ENCODE data around the gene SCAMP2. TPM values are rescaled to one million over a fixed set of nuclear protein-coding genes. Genes with fewer than 3 reads are reported as not detected.

SCAMP2 gene
- total RNA-seq, 1 donor from 2014 or later, result 115 TPM

DNA sequence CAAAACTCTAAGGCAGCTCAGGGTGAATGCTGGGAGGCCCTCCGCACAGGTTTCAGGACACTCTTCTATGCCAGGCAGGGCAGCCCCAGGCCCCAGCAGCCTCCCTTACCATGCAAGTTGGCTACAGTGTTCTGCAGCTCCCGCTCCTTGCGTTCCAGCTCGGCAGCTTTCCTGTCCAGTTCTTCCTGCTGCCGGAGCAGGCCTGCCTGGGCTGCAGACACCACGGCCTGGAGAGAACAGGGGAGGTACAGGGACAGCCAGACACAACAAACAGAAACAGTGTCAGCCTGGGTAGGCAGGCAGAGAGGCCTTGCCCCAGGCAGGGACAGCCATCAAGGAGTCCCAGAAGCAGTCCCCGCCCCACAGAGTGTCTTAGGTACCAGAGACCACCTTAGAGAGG is 21.2 kb downstream of the SCAMP2 start:
- Histone ChIP-seq H3K9me3 (no peaks in the 10 kb centered on the region), H3K36me3 (peaks cover 75% of the 10 kb centered on the region), H3K4me3 (no peak overlapping the region), H3K27ac (no peak overlapping the region), H3K27me3 (no peaks in the 10 kb centered on the region), H3K4me1 (peaks cover 2% of the 10 kb centered on the region)
- DNase-seq (no peak), ATAC-seq (no peak)
- intact Hi-C loops (cut with DNase I), result no loop called here
- TF ChIP-seq, protein P1, sequence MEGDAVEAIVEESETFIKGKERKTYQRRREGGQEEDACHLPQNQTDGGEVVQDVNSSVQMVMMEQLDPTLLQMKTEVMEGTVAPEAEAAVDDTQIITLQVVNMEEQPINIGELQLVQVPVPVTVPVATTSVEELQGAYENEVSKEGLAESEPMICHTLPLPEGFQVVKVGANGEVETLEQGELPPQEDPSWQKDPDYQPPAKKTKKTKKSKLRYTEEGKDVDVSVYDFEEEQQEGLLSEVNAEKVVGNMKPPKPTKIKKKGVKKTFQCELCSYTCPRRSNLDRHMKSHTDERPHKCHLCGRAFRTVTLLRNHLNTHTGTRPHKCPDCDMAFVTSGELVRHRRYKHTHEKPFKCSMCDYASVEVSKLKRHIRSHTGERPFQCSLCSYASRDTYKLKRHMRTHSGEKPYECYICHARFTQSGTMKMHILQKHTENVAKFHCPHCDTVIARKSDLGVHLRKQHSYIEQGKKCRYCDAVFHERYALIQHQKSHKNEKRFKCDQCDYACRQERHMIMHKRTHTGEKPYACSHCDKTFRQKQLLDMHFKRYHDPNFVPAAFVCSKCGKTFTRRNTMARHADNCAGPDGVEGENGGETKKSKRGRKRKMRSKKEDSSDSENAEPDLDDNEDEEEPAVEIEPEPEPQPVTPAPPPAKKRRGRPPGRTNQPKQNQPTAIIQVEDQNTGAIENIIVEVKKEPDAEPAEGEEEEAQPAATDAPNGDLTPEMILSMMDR (IDR thresholded peaks at IDR 0.05), result no peak

DNA sequence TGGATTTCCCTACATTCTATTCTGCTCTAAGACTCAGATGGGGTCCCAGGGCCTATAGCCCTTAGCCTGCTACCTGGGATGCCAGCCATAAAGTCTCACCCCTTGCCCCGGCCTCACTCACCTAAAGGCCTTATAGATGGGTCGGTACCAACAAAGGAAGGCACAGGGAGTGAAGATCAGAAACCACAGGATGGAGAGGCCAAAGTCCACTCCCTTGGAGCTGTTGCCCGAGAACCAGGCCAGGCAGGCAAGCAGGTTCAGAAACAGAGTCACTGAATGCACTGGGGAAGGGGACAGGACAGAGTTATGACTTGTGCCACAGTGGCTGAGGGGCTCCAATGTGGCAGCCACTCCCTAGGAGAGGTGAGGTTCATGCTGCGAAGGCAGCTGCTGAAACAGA is 22.8 kb downstream of the SCAMP2 start:
- TF ChIP-seq, protein P1 (IDR thresholded peaks at IDR 0.05), result no peak
- Histone ChIP-seq H3K9me3 (no peaks in the 10 kb centered on the region), H3K27me3 (no peaks in the 10 kb centered on the region), H3K4me1 (no peaks in the 10 kb centered on the region), H3K27ac (no peak overlapping the region), H3K4me3 (no peak overlapping the region), H3K36me3 (peaks cover 91% of the 10 kb centered on the region)
- DNase-seq (no peak), ATAC-seq (no peak)
- intact Hi-C loops (cut with DNase I), result no loop called here

DNA sequence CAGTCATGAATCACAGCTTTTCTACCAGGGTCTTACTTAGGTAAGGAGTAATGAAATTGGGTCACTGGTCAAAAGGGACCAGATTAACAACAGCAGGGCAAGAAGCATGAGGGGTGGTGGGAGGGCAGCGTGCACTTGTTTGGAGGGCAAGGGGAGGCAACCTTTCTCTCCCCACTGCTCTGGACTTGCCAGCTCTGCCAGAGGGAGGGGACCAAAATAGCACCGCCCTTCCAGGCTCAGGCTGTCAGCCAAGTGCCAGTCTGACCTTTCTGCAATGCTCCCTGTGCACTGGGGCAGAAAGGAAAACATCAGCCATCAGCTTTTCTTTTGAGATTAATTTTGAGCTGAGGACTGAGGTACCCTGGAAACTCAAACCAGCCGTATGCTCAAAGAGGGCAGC is 25.7 kb downstream of the SCAMP2 start:
- H3K27me3 ChIP-seq, result no peaks in the 10 kb centered on the region
- intact Hi-C loops (cut with DNase I), result no loop called here

DNA sequence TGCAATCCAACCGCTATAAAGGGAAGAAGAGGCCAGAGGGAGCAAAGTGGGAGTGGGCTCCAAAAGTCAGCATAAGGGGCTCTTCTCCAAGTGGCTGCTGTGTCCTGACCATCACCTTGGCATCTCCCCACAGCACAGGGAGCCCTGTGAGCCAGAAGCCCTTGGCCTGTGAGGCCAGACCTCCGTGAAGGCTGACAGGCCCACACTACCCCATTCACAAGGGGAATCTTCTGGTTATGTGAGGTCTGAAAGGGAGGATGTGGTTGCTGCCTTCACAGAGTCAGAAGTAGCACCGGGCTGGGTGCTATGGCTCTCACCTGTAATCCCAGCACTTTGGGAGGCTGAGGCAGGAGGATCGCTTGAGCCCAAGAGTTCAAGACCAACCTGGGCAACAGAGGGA is 27.6 kb downstream of the SCAMP2 start:
- Histone ChIP-seq H3K36me3 (peaks cover 56% of the 10 kb centered on the region), H3K9me3 (no peaks in the 10 kb centered on the region), H3K4me3 (no peak overlapping the region), H3K27me3 (no peaks in the 10 kb centered on the region), H3K27ac (peak overlapping the region; percentile 51), H3K4me1 (peaks cover 16% of the 10 kb centered on the region)
- DNase-seq (no peak), ATAC-seq (no peak)
- TF ChIP-seq, protein P1 (IDR thresholded peaks at IDR 0.05), result no peak
- intact Hi-C loops (cut with DNase I), result no loop called here

More for the DNA sequence above, 25.7 kb downstream of the SCAMP2 start:
- DNase-seq, result no peak
- no peaks in the 10 kb centered on the region for H3K9me3 ChIP-seq
- H3K27ac ChIP-seq, result no peak overlapping the region
- peaks cover 7% of the 10 kb centered on the region for H3K4me1 ChIP-seq
- no peak for ATAC-seq
- TF ChIP-seq, protein P1 (IDR thresholded peaks at IDR 0.05), result no peak
- H3K36me3 ChIP-seq, result peaks cover 74% of the 10 kb centered on the region
- H3K4me3 ChIP-seq, result no peak overlapping the region

DNA sequence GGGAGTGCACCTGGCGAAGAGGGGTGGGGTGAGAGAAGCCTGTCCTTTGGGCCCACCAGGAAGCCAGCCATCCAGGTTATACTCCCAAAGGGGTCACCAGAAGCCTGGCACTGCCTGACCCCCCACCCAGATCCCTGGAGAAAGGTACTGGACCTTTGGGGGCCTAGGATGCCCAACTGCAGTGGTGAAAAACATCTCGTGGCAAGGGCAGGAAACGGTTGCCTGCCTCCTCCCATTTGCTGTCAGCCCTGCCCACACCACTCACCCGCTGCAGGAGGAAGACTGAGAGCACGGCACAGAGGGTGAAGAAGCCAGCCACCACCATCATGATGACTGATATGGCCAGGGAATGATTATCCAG is 28.0 kb downstream of the SCAMP2 start:
- Histone ChIP-seq H3K9me3 (no peaks in the 10 kb centered on the region), H3K36me3 (peaks cover 52% of the 10 kb centered on the region), H3K27me3 (no peaks in the 10 kb centered on the region), H3K4me3 (no peak overlapping the region), H3K4me1 (peaks cover 16% of the 10 kb centered on the region), H3K27ac (peak overlapping the region; percentile 51)
- TF ChIP-seq, protein P1 (IDR thresholded peaks at IDR 0.05), result no peak
- no peak for DNase-seq
- no peak for ATAC-seq
- intact Hi-C loops (cut with DNase I), result no loop called here

Data from upper lobe of right lung (tissue), 1 donor.